HG02840 (cell line): ENCODE data around the gene CRYGN.

ENCODE experiments used
- ATAC-seq: cut with Tn5 transposase; IDR thresholded peaks from one replicate; pipeline ENCODE4 v1.9.1; 2021; ENCODE audit warnings: mild to moderate bottlenecking, moderate library complexity, moderate number of reproducible peaks; ENCODE audit not compliant: unreplicated experiment, low FRiP score

CRYGN gene

DNA sequence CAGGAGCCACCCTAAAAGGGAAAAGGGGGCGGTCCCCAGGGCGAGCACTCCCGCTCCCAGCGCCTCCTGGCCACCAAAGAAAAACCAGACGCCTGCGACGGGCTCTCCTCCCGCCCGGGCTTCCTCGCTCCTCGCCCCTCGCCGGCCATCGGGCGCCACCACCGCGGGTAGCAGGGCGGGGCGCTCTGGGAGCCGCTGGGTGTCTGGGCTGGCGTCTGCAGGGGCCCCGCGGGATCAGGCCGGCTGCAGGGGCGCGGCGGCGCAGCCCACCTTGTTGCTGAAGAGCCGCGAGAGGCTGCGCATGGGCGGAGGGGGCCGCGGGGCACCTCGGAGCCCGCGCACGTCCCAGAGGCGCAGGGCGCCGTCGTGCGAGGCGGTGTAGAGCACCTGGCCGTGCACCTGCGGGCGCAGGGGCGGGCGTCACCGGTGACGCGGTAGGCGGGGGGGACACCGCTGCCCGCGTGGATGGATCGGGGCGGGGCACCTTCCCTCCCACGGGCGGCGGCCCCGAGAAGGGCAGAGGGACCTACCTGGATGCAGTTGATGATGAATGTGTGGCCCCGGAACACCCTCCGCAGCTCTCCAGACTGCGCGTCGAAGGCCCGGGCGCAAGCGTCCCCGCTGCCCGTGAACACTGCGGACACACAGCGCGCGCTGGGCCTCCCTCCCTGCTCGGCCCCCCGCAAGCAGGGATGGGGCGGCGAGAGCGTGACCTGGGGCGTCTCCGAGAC, 58.4 kb downstream of the CRYGN start:
- ATAC-seq = no peak

DNA sequence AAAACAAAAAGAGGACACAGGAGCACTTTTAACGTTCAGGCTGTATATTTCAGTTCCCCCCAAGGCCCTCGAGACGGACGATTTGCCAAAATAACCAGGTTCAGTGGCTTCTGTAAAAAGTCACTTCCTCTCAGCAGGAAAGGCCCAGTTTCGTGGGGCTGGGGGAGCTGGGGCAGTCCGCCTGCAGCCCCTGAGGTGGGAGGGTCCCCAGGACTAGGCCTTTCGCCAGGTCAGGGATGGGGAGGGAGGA, 58.9 kb downstream of the CRYGN start:
- ATAC-seq = no peak

DNA sequence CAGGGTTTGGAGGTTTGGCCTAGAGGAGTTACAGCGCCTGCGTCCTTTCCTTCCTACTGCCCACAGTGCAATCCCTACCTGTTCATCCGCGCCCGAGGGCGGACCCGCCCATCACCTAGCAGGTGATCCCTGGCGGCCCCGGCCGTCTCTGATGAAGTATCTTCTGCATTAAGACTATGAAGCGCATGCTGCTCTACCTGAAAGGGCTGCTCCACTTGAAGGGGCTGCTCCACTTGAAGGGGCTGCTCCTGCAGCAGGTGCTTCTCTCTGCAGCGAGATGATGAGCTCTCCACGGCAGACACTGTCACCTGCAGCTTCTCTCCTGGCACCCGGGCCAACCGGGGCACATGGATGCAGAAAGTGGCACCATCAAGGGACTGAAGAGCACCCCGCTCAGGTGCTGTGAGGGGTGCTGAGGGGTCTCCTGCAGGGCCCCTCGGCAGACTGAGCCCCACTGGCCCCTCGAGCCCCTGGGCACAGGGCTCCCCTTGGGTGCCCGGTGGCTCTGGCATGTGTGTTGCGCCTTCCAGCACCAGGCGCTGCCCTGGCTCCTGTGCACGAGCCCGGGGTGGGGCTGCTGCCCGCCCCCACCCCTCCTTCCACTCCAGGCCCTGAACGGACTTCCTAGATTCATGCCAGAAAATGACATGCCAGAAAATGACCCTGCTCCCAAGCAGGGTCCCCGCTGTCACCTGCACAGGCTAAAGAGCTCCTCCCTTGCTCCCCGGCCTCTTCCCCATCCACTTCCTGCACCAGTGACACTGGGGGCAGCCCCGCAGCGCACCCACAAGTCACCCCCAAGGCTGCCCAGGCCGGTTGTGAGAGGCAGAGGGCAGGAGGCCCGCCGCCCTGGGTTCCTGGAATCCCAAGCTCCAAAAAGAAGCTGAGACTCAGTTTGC, 59.5 kb downstream of the CRYGN start:
- ATAC-seq = no peak

GRCh38 chr7:151379534-151380198, 60.3 kb downstream of the CRYGN start:
- ATAC-seq = no peak

DNA sequence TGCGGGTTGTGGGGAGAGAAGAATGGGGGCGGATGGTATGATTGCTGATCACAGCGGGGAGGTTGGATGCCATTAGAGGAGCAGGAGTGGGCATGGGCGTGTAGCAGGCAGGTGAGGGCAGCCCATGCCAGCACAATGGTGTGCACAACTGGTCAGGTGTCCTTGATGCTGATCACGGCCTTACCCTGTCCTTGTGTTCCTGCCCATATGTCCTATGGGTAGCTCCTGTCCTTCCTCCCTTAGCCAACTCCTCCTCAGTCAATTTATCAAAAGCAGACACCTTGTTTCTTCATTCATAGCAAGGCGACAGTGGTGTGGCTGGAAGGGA, 60.8 kb downstream of the CRYGN start:
- ATAC-seq = no peak
